ENCODE data around the gene TDO2.

Gene TDO2

DNA sequence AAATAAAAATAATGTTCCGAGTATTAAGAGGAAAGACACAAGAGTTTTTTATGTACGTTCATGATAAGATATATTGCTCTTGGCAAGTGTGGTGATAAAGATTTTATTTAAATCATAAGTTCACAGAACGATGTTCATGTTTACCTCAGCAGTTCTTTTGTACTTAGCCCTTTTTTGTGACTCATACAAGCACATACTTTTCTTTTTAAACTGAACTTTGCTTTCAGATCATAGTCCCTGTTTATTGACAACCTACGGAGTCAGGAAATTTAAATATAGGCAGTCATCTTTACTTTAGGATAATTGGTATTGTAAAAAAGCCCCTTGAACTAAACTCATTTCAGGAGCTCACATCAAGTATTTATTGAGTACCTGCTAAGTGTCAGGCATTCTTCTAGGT is 51.4 kb downstream of the TDO2 start:
- no peak for DNase-seq

DNA sequence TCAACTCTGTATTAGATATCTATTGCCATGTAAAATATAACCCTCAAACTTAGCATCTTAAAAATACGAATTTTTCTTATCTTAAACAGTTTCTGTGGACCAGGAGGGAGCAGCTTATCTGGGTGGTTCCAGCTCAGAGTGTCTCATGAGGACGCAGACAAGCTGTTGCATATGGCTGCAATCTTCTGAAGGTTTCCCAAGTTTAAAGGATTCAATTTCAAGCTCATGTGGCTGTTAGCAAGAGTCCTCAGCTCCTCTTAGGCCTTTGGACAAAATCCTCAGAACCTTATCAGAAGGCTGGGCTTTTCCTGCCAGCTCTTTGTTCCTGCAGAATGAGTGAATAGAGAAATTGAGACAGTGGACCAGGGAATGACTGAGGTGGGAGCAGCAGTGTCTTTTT is 53.0 kb downstream of the TDO2 start:
- DNase-seq = no peak

DNA sequence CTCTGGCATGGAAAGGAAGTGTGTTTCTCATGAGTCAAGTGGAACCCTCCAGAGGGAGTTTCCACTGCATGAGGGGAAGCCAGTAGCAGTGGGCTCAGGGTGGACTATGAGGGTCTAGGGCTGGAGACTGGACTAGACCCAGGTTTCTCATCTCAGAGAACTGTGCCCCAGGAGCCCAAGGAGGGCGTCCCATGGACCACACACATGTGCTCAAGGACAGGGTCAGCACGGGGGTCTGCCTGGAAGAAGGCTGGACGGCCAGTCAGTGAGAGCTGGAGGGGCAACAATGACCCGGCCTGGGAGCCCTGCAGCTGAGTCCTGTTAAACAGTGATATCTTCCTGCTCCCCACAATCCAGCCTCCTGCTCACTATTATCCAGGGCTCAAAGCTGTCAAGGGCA is 55.9 kb downstream of the TDO2 start:
- no peak for DNase-seq

DNA sequence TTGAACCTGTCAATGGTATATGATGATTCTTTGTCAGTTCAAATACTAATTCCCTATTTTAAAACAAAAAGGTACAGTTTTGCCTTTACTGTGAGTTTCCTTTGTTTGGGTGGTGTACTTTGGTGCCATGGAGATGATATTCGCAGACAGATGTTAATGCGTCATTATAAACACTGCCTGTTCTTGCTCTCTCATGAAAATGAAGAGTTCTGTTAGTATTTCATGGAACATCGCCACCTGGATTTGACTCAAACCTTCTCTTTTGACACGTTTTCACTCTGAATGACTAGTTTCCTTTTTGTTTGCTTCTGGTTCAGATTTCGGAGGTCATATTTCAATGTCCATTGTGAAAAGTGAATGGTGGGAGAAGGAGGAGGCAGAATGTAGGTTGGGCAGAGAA is 57.0 kb downstream of the TDO2 start:
- DNase-seq = no peak

DNA sequence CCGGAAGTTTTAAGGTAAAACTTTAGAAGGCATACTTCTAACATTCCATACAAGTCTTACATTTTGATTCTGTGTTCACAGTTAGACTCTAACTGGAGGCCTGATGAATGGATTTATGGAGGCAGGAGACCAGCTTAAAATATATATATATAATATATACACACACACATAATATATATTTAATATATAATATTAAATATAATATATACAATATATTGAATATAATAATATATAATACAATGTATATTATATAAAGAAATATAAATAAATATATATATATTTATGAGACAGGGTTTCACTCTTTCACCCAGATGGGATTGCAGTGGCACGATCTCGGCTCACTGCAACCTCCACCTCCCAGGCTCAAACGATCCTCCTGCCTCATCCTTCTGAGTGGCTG is 58.1 kb downstream of the TDO2 start:
- DNase-seq = no peak

DNA sequence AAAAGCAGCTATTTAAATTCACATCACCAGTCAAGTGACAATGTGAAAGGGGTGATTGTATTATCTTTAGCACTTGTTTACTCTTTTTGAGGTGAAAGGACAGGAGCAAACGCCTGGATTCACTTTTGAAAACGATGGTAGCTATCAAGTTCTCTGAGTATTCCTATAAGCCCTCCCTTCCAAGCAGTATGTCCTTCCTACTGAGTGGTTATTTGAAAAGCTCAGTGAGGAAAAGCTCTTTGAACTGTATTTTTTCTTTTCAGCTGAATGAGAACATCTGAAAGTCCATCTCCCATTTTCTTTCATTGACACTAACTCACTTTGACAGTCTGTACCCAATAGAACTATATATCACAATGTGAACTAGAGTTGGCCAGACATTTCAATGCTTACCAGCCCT is 59.3 kb downstream of the TDO2 start:
- no peak for DNase-seq

DNA sequence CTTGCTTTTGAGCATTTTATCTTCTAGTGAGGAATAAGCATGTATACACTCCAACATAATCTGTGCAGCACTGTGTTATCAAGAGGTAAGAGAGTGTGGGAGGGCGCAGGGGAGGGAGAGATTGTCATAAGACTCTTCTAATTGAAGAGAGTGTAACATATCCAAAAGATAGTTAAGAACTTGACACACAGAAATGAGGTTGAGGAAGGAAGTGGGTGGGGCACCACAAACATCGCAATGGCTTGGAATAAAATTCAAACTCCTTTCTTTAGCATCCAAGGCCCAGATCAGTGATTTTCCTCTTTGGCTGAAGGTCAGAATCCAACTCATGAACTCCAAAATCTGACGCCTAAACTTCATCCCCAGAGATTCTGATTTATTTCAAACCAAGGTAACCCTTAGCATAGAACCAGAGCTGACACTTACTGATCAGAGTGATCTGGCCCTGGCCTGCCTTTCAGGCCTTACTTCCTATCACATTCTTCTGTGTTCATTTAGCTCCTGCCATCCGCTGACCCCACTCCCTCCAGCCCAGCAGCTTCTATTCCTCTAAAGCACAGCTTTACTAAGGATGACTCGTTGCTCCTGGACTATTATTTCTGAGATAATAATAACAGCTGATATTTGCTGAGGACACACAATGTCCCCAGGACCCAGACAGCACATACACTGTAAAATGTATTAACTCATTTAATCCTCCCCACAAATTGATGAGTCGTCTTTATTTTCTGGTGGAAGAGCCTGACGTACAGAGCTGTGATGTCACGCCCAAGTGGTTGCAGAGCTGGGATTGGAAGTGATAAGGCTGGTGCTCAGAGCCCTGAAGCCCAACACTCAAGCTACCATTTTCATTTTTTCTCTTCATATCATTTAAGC is 60.8 kb downstream of the TDO2 start:
- DNase-seq = no peak

DNA sequence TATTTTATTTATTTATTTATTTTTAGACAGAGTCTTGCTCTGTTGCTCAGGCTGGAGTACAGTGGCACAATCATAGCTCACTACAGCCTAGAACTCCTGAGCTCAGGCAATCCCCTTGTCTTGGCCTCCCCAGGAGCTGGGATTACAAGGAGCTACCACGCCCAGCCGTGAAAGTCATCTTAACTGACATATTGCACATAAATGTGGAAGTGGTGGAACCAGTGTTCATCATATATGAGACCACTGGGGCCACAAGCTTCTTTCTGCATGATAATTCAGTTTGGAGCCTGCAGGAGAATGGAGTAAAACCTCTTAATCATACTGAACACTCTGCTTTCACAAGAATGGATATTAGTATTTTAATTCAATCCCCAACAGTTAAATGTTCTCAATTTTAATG is 62.7 kb downstream of the TDO2 start:
- DNase-seq = no peak

DNA sequence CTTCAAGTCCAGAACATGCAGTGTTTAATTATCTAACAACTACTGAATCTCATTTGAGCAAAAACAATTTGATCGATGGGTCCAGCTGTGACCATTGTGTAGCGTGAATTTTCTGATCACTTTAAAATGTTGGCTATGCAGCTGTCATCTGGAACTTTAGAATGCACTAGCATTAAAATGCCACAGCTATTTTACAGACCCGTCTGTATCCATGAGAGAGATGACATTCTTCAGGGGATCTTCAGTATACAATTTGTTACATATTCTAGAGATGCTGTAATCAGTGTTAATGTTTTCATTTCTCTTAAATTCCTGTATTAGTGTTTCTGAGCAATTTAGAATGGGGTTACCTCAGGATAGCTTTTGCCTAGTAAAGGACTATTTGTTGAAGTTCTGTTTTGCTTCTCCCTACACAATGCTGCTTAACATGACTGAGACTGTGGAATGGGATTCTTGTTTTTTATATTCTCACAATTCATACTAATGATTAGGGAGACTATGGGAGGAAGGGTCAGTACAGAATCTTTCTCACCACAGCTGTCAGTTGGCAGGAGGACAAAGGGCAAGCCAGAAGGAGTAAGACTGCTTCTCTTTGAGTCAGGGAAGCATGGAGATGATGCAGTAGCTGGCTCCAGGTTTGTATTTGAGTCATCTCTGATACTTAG is 63.4 kb downstream of the TDO2 start:
- DNase-seq = no peak

Data from activated CD8-positive, alpha-beta memory T cell treated with anti-CD3 and anti-CD28 coated beads, Interleukin-2, amount 50 U/mL, for 48 hours (primary cell).